Fibroblast of lung (primary cell): Measurements from ENCODE around the gene TNFSF9. TPM values are rescaled to one million over a fixed set of nuclear protein-coding genes. Genes with fewer than 3 reads are reported as not detected.

Experiments
- DNase-seq, 2 donors: peaks; one replicate each; pipeline versions ENCODE4 v3.0.0 to v3.0.0-alpha.2; 2010; ENCODE audit warnings: low read depth in 2 of 2
- H2AFZ ChIP-seq: 2 replicates; pipeline ENCODE4 v1.5.1; 2012; ENCODE audit warnings: low read length, control low read depth, inconsistent platforms
- H3K27ac ChIP-seq: 2 replicates; pipeline ENCODE4 v1.5.1; 2011; ENCODE audit warnings: low read length, control low read depth; ENCODE audit not compliant: insufficient read depth
- H3K27me3 ChIP-seq: 2 replicates; pipeline ENCODE4 v1.5.1; 2011; ENCODE audit warnings: mild to moderate bottlenecking, low read length; ENCODE audit not compliant: control insufficient read depth, insufficient read depth
- H3K36me3 ChIP-seq: 2 replicates; pipeline ENCODE4 v1.5.1; 2011; ENCODE audit warnings: low read length; ENCODE audit not compliant: control insufficient read depth, insufficient read depth
- H3K4me1 ChIP-seq: 2 replicates; pipeline ENCODE4 v1.5.1; 2011; ENCODE audit warnings: low read length; ENCODE audit not compliant: control insufficient read depth, insufficient read depth; ENCODE audit errors: extremely low read depth
- H3K4me2 ChIP-seq: 2 replicates; pipeline ENCODE4 v1.5.1; 2011; ENCODE audit warnings: low read length, control low read depth; ENCODE audit not compliant: insufficient read depth; ENCODE audit errors: extremely low read depth
- H3K4me3 ChIP-seq, 4 experiments: fragments of 200-600 bp in 1 of 4; sonication (generic) in 1 of 4; replicated peaks in 1 of 4; 2 replicates each; pipeline ENCODE4 v1.5.1; 2011 to 2016; ENCODE audit warnings: low read length in 4 of 4, low read depth in 3 of 4, mild to moderate bottlenecking in 3 of 4, control low read depth in 2 of 4, inconsistent platforms in 1 of 4, mixed read lengths in 1 of 4; ENCODE audit not compliant: insufficient read depth in 1 of 4; ENCODE audit errors: control extremely low read depth in 1 of 4
- H3K79me2 ChIP-seq: 2 replicates; pipeline ENCODE4 v1.5.1; 2012; ENCODE audit warnings: mild to moderate bottlenecking, low read length, inconsistent platforms; ENCODE audit not compliant: control insufficient read depth, insufficient read depth
- H3K9ac ChIP-seq: 2 replicates; pipeline ENCODE4 v1.5.1; 2011; ENCODE audit warnings: mild to moderate bottlenecking, low read length, control low read depth; ENCODE audit not compliant: insufficient read depth
- H3K9me3 ChIP-seq: 2 replicates; pipeline ENCODE4 v1.5.1; 2012; ENCODE audit warnings: low read depth, low read length; ENCODE audit not compliant: control insufficient read depth, insufficient read depth
- H4K20me1 ChIP-seq: 2 replicates; pipeline ENCODE4 v1.5.1; 2011; ENCODE audit warnings: low read length; ENCODE audit not compliant: control insufficient read depth, insufficient read depth; ENCODE audit errors: extremely low read depth
- EZH2 ChIP-seq: IDR thresholded peaks from 2 replicates; pipeline ENCODE4 v1.5.1; 2012; ENCODE audit warnings: low read length, control low read depth, mild to moderate bottlenecking; ENCODE audit errors: missing control alignments
- polyA plus RNA-seq, 2 donors: library from polyadenylated mRNA; depleted of rRNA in 1 of 2; stranded (reverse) in 1 of 2; unstranded in 1 of 2; fragments of >200 nt; gene quantifications; 2 replicates each; pipeline ENCODE4 v1.2.1, GENCODE V29; 2011 to 2012; ENCODE audit warnings: missing spikeins in 1 of 2
- total RNA-seq: library from RNA; depleted of rRNA; stranded (reverse); fragments of >200 nt; gene quantifications from 2 replicates; pipeline ENCODE4 v1.2.1, GENCODE V29; 2014
- TF ChIP-seq, protein P1 (sequence below), 2 donors: IDR thresholded peaks in 1 of 2; conservative IDR thresholded peaks in 1 of 2; 1 replicate in 1 of 2; 2 replicates in 1 of 2; pipeline ENCODE4 v1.5.1; 2011 to 2012; ENCODE audit warnings: low read length in 2 of 2, control low read depth in 1 of 2, inconsistent platforms in 1 of 2, low read depth in 1 of 2, mild to moderate bottlenecking in 1 of 2

The TNFSF9 gene
- total and polyA plus RNA-seq, 2 donors (not counting 1 experiment from before 2014, with no cell fraction given): 0.22 to 0.66 TPM

DNA sequence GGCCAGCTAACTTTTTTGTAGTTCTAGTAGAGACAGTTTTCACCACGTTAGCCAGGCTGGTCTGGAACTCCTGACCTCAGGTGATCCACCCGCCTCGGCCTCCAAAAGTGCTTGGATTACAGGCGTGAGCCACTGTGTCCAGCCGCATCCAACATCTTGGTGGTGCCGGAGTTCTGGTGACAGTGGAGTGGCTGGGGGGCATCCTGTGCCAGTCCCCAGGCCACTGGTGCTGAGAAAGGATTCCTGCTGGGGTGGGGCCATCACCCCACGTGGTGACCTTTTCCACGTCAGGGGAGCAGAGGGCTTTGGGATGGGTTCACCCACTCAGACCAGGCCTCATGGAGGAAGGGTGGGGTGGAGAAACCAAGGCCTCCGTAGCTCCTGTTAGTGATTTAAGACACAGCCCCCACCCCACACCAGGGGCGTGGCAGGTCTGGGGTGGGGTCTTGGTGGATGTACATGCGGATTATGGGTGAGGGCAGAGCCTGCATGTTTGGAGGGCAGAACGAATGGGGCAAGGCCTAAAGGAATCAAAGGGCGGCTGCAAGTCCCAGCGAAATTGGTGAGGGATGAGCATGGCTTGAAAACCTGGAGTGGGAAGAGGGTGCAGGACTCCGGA lies 15.8 kb upstream of the TNFSF9 start:
- H3K27ac ChIP-seq: no peak overlapping the region
- H3K4me2 ChIP-seq: no peak overlapping the region
- H3K79me2 ChIP-seq: no peaks in the 10 kb centered on the region
- TF ChIP-seq EZH2: no peak
- TF ChIP-seq, protein P1, sequence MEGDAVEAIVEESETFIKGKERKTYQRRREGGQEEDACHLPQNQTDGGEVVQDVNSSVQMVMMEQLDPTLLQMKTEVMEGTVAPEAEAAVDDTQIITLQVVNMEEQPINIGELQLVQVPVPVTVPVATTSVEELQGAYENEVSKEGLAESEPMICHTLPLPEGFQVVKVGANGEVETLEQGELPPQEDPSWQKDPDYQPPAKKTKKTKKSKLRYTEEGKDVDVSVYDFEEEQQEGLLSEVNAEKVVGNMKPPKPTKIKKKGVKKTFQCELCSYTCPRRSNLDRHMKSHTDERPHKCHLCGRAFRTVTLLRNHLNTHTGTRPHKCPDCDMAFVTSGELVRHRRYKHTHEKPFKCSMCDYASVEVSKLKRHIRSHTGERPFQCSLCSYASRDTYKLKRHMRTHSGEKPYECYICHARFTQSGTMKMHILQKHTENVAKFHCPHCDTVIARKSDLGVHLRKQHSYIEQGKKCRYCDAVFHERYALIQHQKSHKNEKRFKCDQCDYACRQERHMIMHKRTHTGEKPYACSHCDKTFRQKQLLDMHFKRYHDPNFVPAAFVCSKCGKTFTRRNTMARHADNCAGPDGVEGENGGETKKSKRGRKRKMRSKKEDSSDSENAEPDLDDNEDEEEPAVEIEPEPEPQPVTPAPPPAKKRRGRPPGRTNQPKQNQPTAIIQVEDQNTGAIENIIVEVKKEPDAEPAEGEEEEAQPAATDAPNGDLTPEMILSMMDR (conservative IDR thresholded peaks at IDR 0.05 in 1 of 2, IDR thresholded peaks at IDR 0.05 in 1 of 2; ENCODE audit: low read depth in 1 of 2, low read length in 2 of 2): no peak
- H3K9ac ChIP-seq: no peak overlapping the region
- no peaks in the 10 kb centered on the region for H3K9me3 ChIP-seq
- no peak for DNase-seq
- H3K4me3 ChIP-seq: no peak overlapping the region
- no peaks in the 10 kb centered on the region for H3K4me1 ChIP-seq
- no peaks in the 10 kb centered on the region for H4K20me1 ChIP-seq
- H3K27me3 ChIP-seq: no peaks in the 10 kb centered on the region
- no peak overlapping the region for H2AFZ ChIP-seq
- no peaks in the 10 kb centered on the region for H3K36me3 ChIP-seq

GRCh38 chr19:6516018-6516658 lies 14.7 kb upstream of the TNFSF9 start:
- H3K9me3 ChIP-seq: no peaks in the 10 kb centered on the region
- H3K36me3 ChIP-seq: no peaks in the 10 kb centered on the region
- no peaks in the 10 kb centered on the region for H3K79me2 ChIP-seq
- TF ChIP-seq, protein P1 (conservative IDR thresholded peaks at IDR 0.05 in 1 of 2, IDR thresholded peaks at IDR 0.05 in 1 of 2; ENCODE audit: low read depth in 1 of 2, low read length in 2 of 2): no peak
- TF ChIP-seq EZH2: no peak
- no peak overlapping the region for H3K27ac ChIP-seq
- H3K27me3 ChIP-seq: no peaks in the 10 kb centered on the region
- no peak overlapping the region for H3K9ac ChIP-seq
- H3K4me2 ChIP-seq: peak overlapping the region; percentile 77
- peak; percentile 79 to 93 for DNase-seq
- H3K4me1 ChIP-seq: no peaks in the 10 kb centered on the region
- peak overlapping the region; percentile 95 for H2AFZ ChIP-seq
- no peaks in the 10 kb centered on the region for H4K20me1 ChIP-seq
- peak overlapping the region; percentile 36 to 66 (median 51) for H3K4me3 ChIP-seq

DNA sequence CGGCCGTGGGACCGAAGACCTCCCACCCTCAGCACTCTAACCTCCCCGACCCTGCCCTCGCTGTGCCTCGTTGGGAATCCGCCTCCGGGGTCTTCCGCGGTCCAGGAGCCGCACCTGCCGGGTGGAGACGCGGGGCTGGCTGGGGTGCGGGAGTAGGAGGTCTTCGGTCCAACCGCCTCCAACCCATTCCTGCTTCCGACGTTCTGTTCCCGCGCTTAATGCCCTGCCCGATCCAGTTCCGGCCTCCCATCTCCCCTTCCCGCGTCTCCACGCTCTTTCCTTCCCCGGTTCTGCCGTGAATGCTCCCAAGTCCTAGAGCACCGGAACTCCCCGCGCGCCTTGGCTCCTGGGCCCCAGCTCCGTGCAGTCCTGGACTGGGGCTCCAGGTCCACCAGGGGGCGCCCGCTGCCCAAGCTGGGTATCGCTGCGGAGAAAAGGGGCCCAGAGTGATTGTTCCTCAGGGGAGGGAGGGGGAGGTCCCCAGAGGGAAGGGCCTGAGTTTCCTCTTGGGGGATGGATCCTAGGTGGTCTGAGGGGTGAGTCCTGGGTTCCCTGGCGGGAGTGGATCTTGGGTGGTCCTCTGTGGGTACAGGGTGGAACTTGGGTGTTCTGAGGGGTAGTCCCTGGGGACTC lies 14.1 kb upstream of the TNFSF9 start:
- Histone ChIP-seq H3K27me3 (no peaks in the 10 kb centered on the region), H4K20me1 (no peaks in the 10 kb centered on the region), H2AFZ (peak overlapping the region; percentile 95), H3K9ac (peak overlapping the region; percentile 23), H3K36me3 (no peaks in the 10 kb centered on the region), H3K4me1 (no peaks in the 10 kb centered on the region), H3K79me2 (no peaks in the 10 kb centered on the region), H3K4me3 (peak overlapping the region; percentile 36 to 66 (median 51)), H3K27ac (no peak overlapping the region), H3K9me3 (no peaks in the 10 kb centered on the region), H3K4me2 (peak overlapping the region; percentile 77)
- no peak for TF ChIP-seq EZH2
- TF ChIP-seq, protein P1 (conservative IDR thresholded peaks at IDR 0.05 in 1 of 2, IDR thresholded peaks at IDR 0.05 in 1 of 2; ENCODE audit: low read depth in 1 of 2, low read length in 2 of 2): peak; percentile 89 to 90
- DNase-seq: peak; percentile 73 to 74
